Peyer's patch (tissue), 4 donors: ENCODE results near the gene HS6ST3. TPM values are rescaled to one million over a fixed set of nuclear protein-coding genes. Genes with fewer than 3 reads are reported as not detected.
"Not testable (repeated sequence)": the region's sequence is repeated elsewhere in the genome, so short reads cannot be mapped to it uniquely, and the experiment has no call there.

Source experiments
- DNase-seq, 3 donors: peaks; one replicate each; pipeline ENCODE4 v3.0.0-alpha.2; 2017 to 2019
- H3K27ac ChIP-seq, 4 donors: fragments of 200-600 bp; sonication (generic); one replicate each; pipeline ENCODE4 v1.5.1; 2016 to 2019
- H3K27me3 ChIP-seq, 2 donors: fragments of 200-600 bp; sonication (generic); one replicate each; pipeline ENCODE4 v1.5.1; 2019
- H3K36me3 ChIP-seq, 3 donors: fragments of 200-600 bp; sonication (generic); one replicate each; pipeline ENCODE4 v1.5.1; 2016 to 2019
- H3K4me1 ChIP-seq, 4 donors: fragments of 200-600 bp; sonication (generic); one replicate each; pipeline ENCODE4 v1.5.1; 2016 to 2019
- H3K4me3 ChIP-seq, 4 donors: fragments of 200-600 bp; sonication (generic); 1 replicate in 3 of 4; 2 replicates in 1 of 4; pipeline ENCODE4 v1.5.1; 2016 to 2019; ENCODE audit warnings: mild to moderate bottlenecking in 1 of 4
- H3K9me3 ChIP-seq, 4 donors: fragments of 200-600 bp; sonication (generic); one replicate each; pipeline ENCODE4 v1.5.1; 2016 to 2019; ENCODE audit warnings: mild to moderate bottlenecking in 1 of 4
- CTCF ChIP-seq, 6 experiments: fragments of 450-650 bp in 4 of 6; fragments of 200-600 bp in 2 of 6; sonication (generic) in 1 of 6; IDR thresholded peaks; one replicate each; pipeline ENCODE4 v1.5.1; 2017 to 2019; ENCODE audit warnings: antibody characterized with exemption in 6 of 6, mild to moderate bottlenecking in 3 of 6, moderate library complexity in 1 of 6
- POLR2A ChIP-seq, 2 donors: fragments of 450-650 bp; IDR thresholded peaks; one replicate each; pipeline ENCODE4 v1.5.1; 2017; ENCODE audit warnings: antibody characterized with exemption in 2 of 2, mild to moderate bottlenecking in 2 of 2, moderate library complexity in 2 of 2
- total RNA-seq, 4 donors: library from RNA; depleted of rRNA; stranded (reverse); fragments of >200 nt; gene quantifications; one replicate each; pipeline ENCODE4 v1.1.0, GENCODE V29; 2016

HS6ST3 gene
- total RNA-seq, 4 donors from 2014 or later, result 0.09 TPM; not detected in 3

GRCh38 chr13:96772426-96772825 lies 682.5 kb downstream of the HS6ST3 start:
- DNase-seq, result no peak
- H3K27ac ChIP-seq, result no peak overlapping the region
- H3K4me3 ChIP-seq, result no peak overlapping the region
- H3K36me3 ChIP-seq, result no peaks in the 10 kb centered on the region
- TF ChIP-seq CTCF (IDR thresholded peaks at IDR 0.05), result no peak
- no peak for TF ChIP-seq POLR2A (IDR thresholded peaks at IDR 0.05)
- no peaks in the 10 kb centered on the region for H3K9me3 ChIP-seq
- no peaks in the 10 kb centered on the region for H3K4me1 ChIP-seq
- no peaks in the 10 kb centered on the region for H3K27me3 ChIP-seq

- not testable (repeated sequence) for H3K4me3 ChIP-seq, H3K36me3 ChIP-seq, H3K27me3 ChIP-seq, H3K9me3 ChIP-seq, H3K27ac ChIP-seq, H3K4me1 ChIP-seq, DNase-seq
Observed at GRCh38 chr13:96778302-96778701, 688.4 kb downstream of the HS6ST3 start.

GRCh38 chr13:96779691-96780090 lies 689.8 kb downstream of the HS6ST3 start:
- DNase-seq, result no peak
- no peaks in the 10 kb centered on the region for H3K36me3 ChIP-seq
- TF ChIP-seq POLR2A (IDR thresholded peaks at IDR 0.05), result no peak
- TF ChIP-seq CTCF (IDR thresholded peaks at IDR 0.05), result no peak
- no peak overlapping the region for H3K4me3 ChIP-seq
- H3K27ac ChIP-seq, result no peak overlapping the region
- no peaks in the 10 kb centered on the region for H3K4me1 ChIP-seq
- H3K9me3 ChIP-seq, result no peaks in the 10 kb centered on the region
- no peaks in the 10 kb centered on the region for H3K27me3 ChIP-seq

GRCh38 chr13:96780105-96780504 lies 690.2 kb downstream of the HS6ST3 start:
- no peaks in the 10 kb centered on the region for H3K36me3 ChIP-seq
- no peak for TF ChIP-seq CTCF (IDR thresholded peaks at IDR 0.05)
- TF ChIP-seq POLR2A (IDR thresholded peaks at IDR 0.05), result no peak
- H3K4me3 ChIP-seq, result no peak overlapping the region
- H3K27me3 ChIP-seq, result no peaks in the 10 kb centered on the region
- H3K9me3 ChIP-seq, result no peaks in the 10 kb centered on the region
- no peak for DNase-seq
- H3K27ac ChIP-seq, result no peak overlapping the region
- H3K4me1 ChIP-seq, result no peaks in the 10 kb centered on the region

GRCh38 chr13:96781141-96781540 lies 691.2 kb downstream of the HS6ST3 start:
- no peak for DNase-seq
- TF ChIP-seq CTCF (IDR thresholded peaks at IDR 0.05) (no peak), POLR2A (IDR thresholded peaks at IDR 0.05) (no peak)
- no peaks in the 10 kb centered on the region for H3K27me3 ChIP-seq
- H3K9me3 ChIP-seq, result no peaks in the 10 kb centered on the region
- no peak overlapping the region for H3K27ac ChIP-seq
- H3K4me1 ChIP-seq, result no peaks in the 10 kb centered on the region
- H3K36me3 ChIP-seq, result no peaks in the 10 kb centered on the region
- H3K4me3 ChIP-seq, result no peak overlapping the region

- Histone ChIP-seq H3K27ac (no peak overlapping the region), H3K27me3 (no peaks in the 10 kb centered on the region), H3K9me3 (no peaks in the 10 kb centered on the region), H3K4me3 (no peak overlapping the region), H3K4me1 (no peaks in the 10 kb centered on the region), H3K36me3 (no peaks in the 10 kb centered on the region)
- TF ChIP-seq CTCF (IDR thresholded peaks at IDR 0.05), result no peak
- no peak for TF ChIP-seq POLR2A (IDR thresholded peaks at IDR 0.05)
- no peak for DNase-seq
Observed at GRCh38 chr13:96782186-96782585, 692.3 kb downstream of the HS6ST3 start.
